ENCODE measurements around the gene PPP1R37. TPM values are rescaled to one million over a fixed set of nuclear protein-coding genes. Genes with fewer than 3 reads are reported as not detected.
A peak's percentile ranks its signal among the peaks of the same experiment; 100 is the strongest.

The PPP1R37 gene
- total RNA-seq, 2 experiments from 2014 or later, result 12.7 to 13.1 TPM

GRCh38 chr19:45152504-45153338, 59.7 kb downstream of the PPP1R37 start:
- ChIA-PET CTCF (interaction anchor here (1.0 to 2.0 kb wide), 3 partner anchors 26 to 60 kb away, joined by 3 to 7 read pairs (median 3); partner anchors contain the start of gene PPP1R37), POLR2A (interaction anchor here (1.0 to 1.4 kb wide), 3 partner anchors 12 to 73 kb away, joined by 3 to 4 read pairs (median 4); partner anchors contain the start of genes BLOC1S3, GEMIN7 and TRAPPC6A)
- H3K4me1 Mint-ChIP-seq (ENCODE audit: low read depth), result peaks cover 20% of the 10 kb centered on the region
- peak overlapping the region; percentile 60 for H3K4me3 Mint-ChIP-seq
- peak; percentile 66 for DNase-seq
- H3K36me3 Mint-ChIP-seq, result peaks cover 4% of the 10 kb centered on the region
- H3K27me3 Mint-ChIP-seq, result peaks cover 13% of the 10 kb centered on the region
- peaks cover 5% of the 10 kb centered on the region for H3K9me3 Mint-ChIP-seq
- intact Hi-C loops (cut with micrococcal nuclease), result no loop called here
- H3K27ac Mint-ChIP-seq, result no peak overlapping the region

- intact Hi-C loops (cut with micrococcal nuclease), result no loop called here
- ChIA-PET CTCF (interaction anchor here (1.0 to 2.0 kb wide), 2 partner anchors 34 to 61 kb away, joined by 3 to 7 read pairs; partner anchors contain the start of gene PPP1R37), POLR2A (interaction anchor here (1.1 kb wide), 1 partner anchor 25 kb away, joined by 4 read pairs; the partner anchor contains the start of genes BLOC1S3 and TRAPPC6A)
- H3K27ac Mint-ChIP-seq, result no peak overlapping the region
- peaks cover 20% of the 10 kb centered on the region for H3K4me1 Mint-ChIP-seq (ENCODE audit: low read depth)
- peaks cover 5% of the 10 kb centered on the region for H3K9me3 Mint-ChIP-seq
- DNase-seq, result peak; percentile 47
- H3K27me3 Mint-ChIP-seq, result peaks cover 13% of the 10 kb centered on the region
- peaks cover 4% of the 10 kb centered on the region for H3K36me3 Mint-ChIP-seq
- peak overlapping the region; percentile 60 for H3K4me3 Mint-ChIP-seq
These were observed 60.5 kb downstream of the PPP1R37 start for GRCh38 chr19:45153339-45154063.

GRCh38 chr19:45154064-45154827, 61.3 kb downstream of the PPP1R37 start:
- Mint-ChIP-seq H3K4me1 (ENCODE audit: low read depth) (peaks cover 20% of the 10 kb centered on the region), H3K27ac (no peak overlapping the region), H3K9me3 (peaks cover 5% of the 10 kb centered on the region), H3K4me3 (no peak overlapping the region), H3K36me3 (peaks cover 4% of the 10 kb centered on the region), H3K27me3 (peaks cover 13% of the 10 kb centered on the region)
- peak; percentile 51 for DNase-seq
- CTCF ChIA-PET, result interaction anchor here (1.1 to 2.0 kb wide), 2 partner anchors 10 to 33 kb away, joined by 7 read pairs; no protein-coding TSS in a partner anchor
- intact Hi-C loops (cut with micrococcal nuclease), result no loop called here
- POLR2A ChIA-PET, result interaction anchor here (1.1 kb wide), 1 partner anchor 24 kb away, joined by 4 read pairs; the partner anchor contains the start of genes BLOC1S3 and TRAPPC6A

- H3K27ac Mint-ChIP-seq, result no peak overlapping the region
- H3K36me3 Mint-ChIP-seq, result peaks cover 4% of the 10 kb centered on the region
- ChIA-PET CTCF (no interaction called here), POLR2A (no interaction called here)
- H3K4me1 Mint-ChIP-seq (ENCODE audit: low read depth), result peaks cover 20% of the 10 kb centered on the region
- intact Hi-C loops (cut with micrococcal nuclease), result no loop called here
- peaks cover 13% of the 10 kb centered on the region for H3K27me3 Mint-ChIP-seq
- peaks cover 5% of the 10 kb centered on the region for H3K9me3 Mint-ChIP-seq
- DNase-seq, result no peak
- H3K4me3 Mint-ChIP-seq, result no peak overlapping the region
These were observed 63.1 kb downstream of the PPP1R37 start for GRCh38 chr19:45156011-45156630.

GRCh38 chr19:45156751-45157150, 63.8 kb downstream of the PPP1R37 start:
- H3K4me1 Mint-ChIP-seq (ENCODE audit: low read depth), result peaks cover 15% of the 10 kb centered on the region
- no peak overlapping the region for H3K4me3 Mint-ChIP-seq
- H3K9me3 Mint-ChIP-seq, result peaks cover 3% of the 10 kb centered on the region
- ChIA-PET POLR2A (no interaction called here), CTCF (no interaction called here)
- no peak overlapping the region for H3K27ac Mint-ChIP-seq
- H3K36me3 Mint-ChIP-seq, result peaks cover 4% of the 10 kb centered on the region
- peaks cover 13% of the 10 kb centered on the region for H3K27me3 Mint-ChIP-seq
- no peak for DNase-seq
- intact Hi-C loops (cut with micrococcal nuclease), result no loop called here

GRCh38 chr19:45158503-45159209, 65.7 kb downstream of the PPP1R37 start:
- CTCF ChIA-PET, result no interaction called here
- no peak overlapping the region for H3K27ac Mint-ChIP-seq
- H3K4me3 Mint-ChIP-seq, result no peak overlapping the region
- H3K4me1 Mint-ChIP-seq (ENCODE audit: low read depth), result peaks cover 9% of the 10 kb centered on the region
- no peak for DNase-seq
- POLR2A ChIA-PET, result no interaction called here
- peaks cover 9% of the 10 kb centered on the region for H3K27me3 Mint-ChIP-seq
- no peaks in the 10 kb centered on the region for H3K36me3 Mint-ChIP-seq
- H3K9me3 Mint-ChIP-seq, result no peaks in the 10 kb centered on the region
- intact Hi-C loops (cut with micrococcal nuclease), result no loop called here

GRCh38 chr19:45159210-45159970, 66.4 kb downstream of the PPP1R37 start:
- intact Hi-C loops (cut with micrococcal nuclease), result no loop called here
- Mint-ChIP-seq H3K27me3 (peaks cover 4% of the 10 kb centered on the region), H3K9me3 (no peaks in the 10 kb centered on the region), H3K27ac (no peak overlapping the region), H3K4me1 (ENCODE audit: low read depth) (peaks cover 10% of the 10 kb centered on the region), H3K36me3 (no peaks in the 10 kb centered on the region), H3K4me3 (no peak overlapping the region)
- ChIA-PET POLR2A (no interaction called here), CTCF (no interaction called here)
- no peak for DNase-seq

- Mint-ChIP-seq H3K9me3 (no peaks in the 10 kb centered on the region), H3K27ac (no peak overlapping the region), H3K4me3 (no peak overlapping the region), H3K4me1 (ENCODE audit: low read depth) (peaks cover 12% of the 10 kb centered on the region), H3K36me3 (no peaks in the 10 kb centered on the region), H3K27me3 (peaks cover 2% of the 10 kb centered on the region)
- ChIA-PET CTCF (no interaction called here), POLR2A (no interaction called here)
- DNase-seq, result no peak
- intact Hi-C loops (cut with micrococcal nuclease), result no loop called here
These were observed 67.0 kb downstream of the PPP1R37 start for GRCh38 chr19:45159971-45160324.

- no peak within 1 kb of the TSS for H3K4me3 Mint-ChIP-seq
- H3K4me1 Mint-ChIP-seq (ENCODE audit: low read depth), result peaks cover 14% of the 10 kb centered on the region
- H3K27me3 Mint-ChIP-seq, result no peaks in the 10 kb centered on the region
- H3K9me3 Mint-ChIP-seq, result no peaks in the 10 kb centered on the region
- H3K27ac Mint-ChIP-seq, result no peak within 1 kb of the TSS
- POLR2A ChIA-PET, result no interaction called here
- H3K36me3 Mint-ChIP-seq, result no peaks in the 10 kb centered on the region
- CTCF ChIA-PET, result interaction anchor here (0.6 kb wide), 1 partner anchor 120 kb away, joined by 4 read pairs; no protein-coding TSS in a partner anchor
- no peak for DNase-seq
- intact Hi-C loops (cut with micrococcal nuclease), result no loop called here
These were observed 68.1 kb downstream of the PPP1R37 start, which contains the start of gene NKPD1 for GRCh38 chr19:45160870-45161737. NKPD1 (minus strand) TSS chr19:45160982; CDS start chr19:45160150, 832 bp downstream.
